ENCODE measurements around the gene GALNT6.

GRCh38 chr12:51368640-51369517, 22.3 kb downstream of the GALNT6 start:
- TF ChIP-seq EP300 (IDR thresholded peaks at IDR 0.05) (no peak), CTCF (IDR thresholded peaks at IDR 0.05) (no peak), POLR2A (IDR thresholded peaks at IDR 0.05) (no peak), POLR2AphosphoS5 (IDR thresholded peaks at IDR 0.05) (peak in 1 of 3 donors; percentile 28)

All from stomach (tissue), 4 donors.